SK-N-SH (cell line): ENCODE measurements around the gene DGAT2. TPM values are rescaled to one million over a fixed set of nuclear protein-coding genes. Genes with fewer than 3 reads are reported as not detected.

Experiments
- CTCF ChIA-PET: fragments of 300-600, 350-600 bp; formaldehyde crosslinking; extraction: SDS; loops from one replicate; lab custom pipeline; 2021; lab: Yijun Ruan, JAX
- POLR2A ChIA-PET: fragments of 350-600 bp; sonication (Branson Sonifier 250); formaldehyde crosslinking; extraction: SDS; loops from one replicate; lab custom pipeline; 2020; ENCODE audit warnings: antibody characterized with exemption, inconsistent platforms; lab: Yijun Ruan, JAX
- DNase-seq: peaks from one replicate; pipeline ENCODE4 v3.0.0; 2012
- H2AFZ ChIP-seq: fragments of 200-600 bp; sonication (generic); 2 replicates; pipeline ENCODE4 v1.8.1; 2016; ENCODE audit warnings: antibody characterized with exemption, mild to moderate bottlenecking, low read depth
- H3F3A ChIP-seq: fragments of 200-600 bp; sonication (generic); replicated peaks from 2 replicates; pipeline ENCODE3; 2016; ENCODE audit warnings: antibody characterized with exemption, mild to moderate bottlenecking; ENCODE audit not compliant: insufficient read depth
- H3K27ac ChIP-seq, 2 experiments: fragments of 200-500 bp in 1 of 2; fragments of 200-600 bp in 1 of 2; sonication (Bioruptor generic) in 1 of 2; sonication (generic), shearing (Covaris generic) in 1 of 2; 2 replicates each; pipeline versions ENCODE4 v1.5.1 to v1.6.1; 2014 to 2016; ENCODE audit warnings: low read depth in 2 of 2, inconsistent platforms in 1 of 2, low read length in 1 of 2, mild to moderate bottlenecking in 1 of 2, mixed read lengths in 1 of 2
- H3K27me3 ChIP-seq: fragments of 200-600 bp; sonication (generic), shearing (Covaris generic); 2 replicates; pipeline ENCODE4 v1.6.1; 2016; ENCODE audit warnings: mixed run types; ENCODE audit not compliant: insufficient read depth
- H3K36me3 ChIP-seq, 2 experiments: fragments of 200-500 bp in 1 of 2; fragments of 200-600 bp in 1 of 2; sonication (Bioruptor generic) in 1 of 2; sonication (generic) in 1 of 2; replicated peaks in 1 of 2; 2 replicates each; pipeline versions ENCODE3 to v1.5.1; 2014 to 2016; ENCODE audit warnings: low read length in 1 of 2, mild to moderate bottlenecking in 1 of 2; ENCODE audit not compliant: insufficient read depth in 2 of 2, control insufficient read depth in 1 of 2
- H3K4me1 ChIP-seq, 2 experiments: fragments of 200-500 bp in 1 of 2; fragments of 200-600 bp in 1 of 2; sonication (Bioruptor generic) in 1 of 2; sonication (generic), shearing (Covaris generic) in 1 of 2; 2 replicates each; pipeline versions ENCODE4 v1.5.1 to v1.6.1; 2014 to 2016; ENCODE audit warnings: low read depth in 1 of 2, low read length in 1 of 2, mixed run types in 1 of 2; ENCODE audit not compliant: insufficient read depth in 2 of 2, control insufficient read depth in 1 of 2
- H3K4me2 ChIP-seq: fragments of 200-600 bp; sonication (generic), shearing (Covaris generic); 2 replicates; pipeline ENCODE4 v1.6.1; 2017; ENCODE audit warnings: mixed run types
- H3K4me3 ChIP-seq, 2 experiments: fragments of 200-500 bp in 1 of 2; fragments of 200-600 bp in 1 of 2; sonication (Bioruptor generic) in 1 of 2; sonication (generic), shearing (Covaris generic) in 1 of 2; 2 replicates each; pipeline versions ENCODE4 v1.5.1 to v1.8.1; 2014 to 2016; ENCODE audit warnings: low read depth in 2 of 2, inconsistent platforms in 1 of 2, low read length in 1 of 2, mild to moderate bottlenecking in 1 of 2, mixed read lengths in 1 of 2, moderate library complexity in 1 of 2
- H3K79me2 ChIP-seq: fragments of 200-600 bp; sonication (generic); 2 replicates; pipeline ENCODE4 v1.8.1; 2017; ENCODE audit warnings: mild to moderate bottlenecking; ENCODE audit not compliant: insufficient read depth
- H3K9ac ChIP-seq: fragments of 200-600 bp; sonication (generic); 2 replicates; pipeline ENCODE4 v1.6.1; 2017; ENCODE audit warnings: mixed run types
- H3K9me2 ChIP-seq: fragments of 200-600 bp; sonication (generic); 2 replicates; pipeline ENCODE4 v1.6.1; 2017; ENCODE audit warnings: mixed run types
- H3K9me3 ChIP-seq: fragments of 200-600 bp; sonication (generic); 2 replicates; pipeline ENCODE4 v1.6.1; 2017; ENCODE audit warnings: mixed run types, mild to moderate bottlenecking, moderate library complexity
- H4K20me1 ChIP-seq: fragments of 200-600 bp; sonication (generic); 2 replicates; pipeline ENCODE4 v1.6.1; 2017; ENCODE audit warnings: mild to moderate bottlenecking, mixed run types; ENCODE audit not compliant: insufficient read depth
- EP300 ChIP-seq, 2 experiments: IDR thresholded peaks; 2 replicates each; pipeline versions ENCODE4 v1.4.0 to v1.6.1; 2012; ENCODE audit warnings: borderline replicate concordance in 1 of 2, low read depth in 1 of 2, low read length in 1 of 2
- EZH2phosphoT487 ChIP-seq: fragments of 200-600 bp; sonication (generic); IDR thresholded peaks from 2 replicates; pipeline ENCODE4 v1.6.1; 2017; ENCODE audit warnings: low read depth, mixed run types, mild to moderate bottlenecking, antibody characterized with exemption, moderate library complexity, borderline replicate concordance
- FOXJ3 ChIP-seq: sonication (generic); formaldehyde crosslinking; IDR thresholded peaks from 2 replicates; pipeline ENCODE4 v1.5.1; 2020; ENCODE audit warnings: mild to moderate bottlenecking, missing genetic modification reagents
- JUND ChIP-seq: IDR thresholded peaks from 2 replicates; pipeline ENCODE4 v1.4.0; 2012
- MXI1 ChIP-seq: IDR thresholded peaks from 2 replicates; pipeline ENCODE4 v1.6.1; 2012; ENCODE audit warnings: mild to moderate bottlenecking, low read depth, low read length, improper control_type of control experiment
- NRF1 ChIP-seq: IDR thresholded peaks from 2 replicates; pipeline ENCODE4 v1.6.1; 2012; ENCODE audit warnings: low read depth, mild to moderate bottlenecking, low read length
- RAD21 ChIP-seq: IDR thresholded peaks from 2 replicates; pipeline ENCODE4 v1.6.1; 2012; ENCODE audit warnings: mild to moderate bottlenecking, low read length
- RFX5 ChIP-seq: IDR thresholded peaks from 2 replicates; pipeline ENCODE4 v1.6.1; 2012; ENCODE audit warnings: mild to moderate bottlenecking, improper control_type of control experiment, low read length
- SIN3A ChIP-seq: IDR thresholded peaks from 2 replicates; pipeline ENCODE4 v1.6.1; 2012; ENCODE audit warnings: low read depth, mild to moderate bottlenecking, low read length, moderate library complexity, borderline replicate concordance
- SMC3 ChIP-seq: IDR thresholded peaks from 2 replicates; pipeline ENCODE4 v1.6.1; 2012; ENCODE audit warnings: low read depth, low read length, improper control_type of control experiment
- TCF12 ChIP-seq: IDR thresholded peaks from 2 replicates; pipeline ENCODE4 v1.4.0; 2012
- WGBS: methylation state at CpG from one replicate; pipeline ENCODE4 v1.1.6; 2017; ENCODE audit warnings: low lambda C conversion rate; 5-methylcytosine and 5-hydroxymethylcytosine counted together
- polyA plus RNA-seq, 3 experiments: library from polyadenylated mRNA; depleted of rRNA; stranded (reverse); fragments of >200 nt; gene quantifications; 2 replicates each; pipeline ENCODE4 v1.2.3, GENCODE V29; 2012
- TF ChIP-seq, protein P1 (sequence below): IDR thresholded peaks from 2 replicates; pipeline ENCODE4 v1.4.0; 2012; ENCODE audit warnings: low read depth
- TF ChIP-seq, protein P2 (sequence below): IDR thresholded peaks from 2 replicates; pipeline ENCODE4 v1.6.1; 2012; ENCODE audit warnings: mild to moderate bottlenecking, low read depth, low read length, moderate library complexity
- TF ChIP-seq, protein P3 (sequence below): fragments of 150-350 bp; IDR thresholded peaks from 2 replicates; pipeline ENCODE4 v1.6.1; 2016; ENCODE audit warnings: mild to moderate bottlenecking, low read depth, low read length
- TF ChIP-seq, protein P4 (sequence below): IDR thresholded peaks from 2 replicates; pipeline ENCODE4 v1.4.0; 2012; ENCODE audit warnings: low read depth, borderline replicate concordance

DGAT2 gene
- polyA plus RNA-seq, 1 of the 3 experiments (the other 2 are of a cell fraction), result 1.4 TPM

DNA sequence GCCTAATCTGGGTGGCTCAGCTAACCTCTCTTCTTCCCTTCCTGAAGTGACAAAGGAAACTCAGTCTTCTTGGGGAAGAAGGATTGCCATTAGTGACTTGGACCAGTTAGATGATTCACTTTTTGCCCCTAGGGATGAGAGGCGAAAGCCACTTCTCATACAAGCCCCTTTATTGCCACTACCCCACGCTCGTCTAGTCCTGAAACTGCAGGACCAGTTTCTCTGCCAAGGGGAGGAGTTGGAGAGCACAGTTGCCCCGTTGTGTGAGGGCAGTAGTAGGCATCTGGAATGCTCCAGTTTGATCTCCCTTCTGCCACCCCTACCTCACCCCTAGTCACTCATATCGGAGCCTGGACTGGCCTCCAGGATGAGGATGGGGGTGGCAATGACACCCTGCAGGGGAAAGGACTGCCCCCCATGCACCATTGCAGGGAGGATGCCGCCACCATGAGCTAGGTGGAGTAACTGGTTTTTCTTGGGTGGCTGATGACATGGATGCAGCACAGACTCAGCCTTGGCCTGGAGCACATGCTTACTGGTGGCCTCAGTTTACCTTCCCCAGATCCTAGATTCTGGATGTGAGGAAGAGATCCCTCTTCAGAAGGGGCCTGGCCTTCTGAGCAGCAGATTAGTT, 32.3 kb downstream of the DGAT2 start:
- Histone ChIP-seq H3K9me3 (no peaks in the 10 kb centered on the region), H3K79me2 (no peaks in the 10 kb centered on the region), H3F3A (no peaks in the 10 kb centered on the region), H3K4me3 (no peak overlapping the region), H3K9me2 (no peaks in the 10 kb centered on the region), H3K4me1 (no peaks in the 10 kb centered on the region; a peak in 1 of 4 replicates), H3K9ac (no peak overlapping the region), H3K4me2 (no peak overlapping the region), H4K20me1 (no peaks in the 10 kb centered on the region), H3K27me3 (no peaks in the 10 kb centered on the region), H2AFZ (no peak overlapping the region), H3K27ac (no peak overlapping the region), H3K36me3 (no peaks in the 10 kb centered on the region)
- POLR2A ChIA-PET, result no interaction called here
- no peak for DNase-seq
- no peak for TF ChIP-seq NRF1
- TF ChIP-seq RAD21, result no peak
- TF ChIP-seq, protein P1, sequence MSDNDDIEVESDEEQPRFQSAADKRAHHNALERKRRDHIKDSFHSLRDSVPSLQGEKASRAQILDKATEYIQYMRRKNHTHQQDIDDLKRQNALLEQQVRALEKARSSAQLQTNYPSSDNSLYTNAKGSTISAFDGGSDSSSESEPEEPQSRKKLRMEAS, result no peak
- TF ChIP-seq, protein P2, sequence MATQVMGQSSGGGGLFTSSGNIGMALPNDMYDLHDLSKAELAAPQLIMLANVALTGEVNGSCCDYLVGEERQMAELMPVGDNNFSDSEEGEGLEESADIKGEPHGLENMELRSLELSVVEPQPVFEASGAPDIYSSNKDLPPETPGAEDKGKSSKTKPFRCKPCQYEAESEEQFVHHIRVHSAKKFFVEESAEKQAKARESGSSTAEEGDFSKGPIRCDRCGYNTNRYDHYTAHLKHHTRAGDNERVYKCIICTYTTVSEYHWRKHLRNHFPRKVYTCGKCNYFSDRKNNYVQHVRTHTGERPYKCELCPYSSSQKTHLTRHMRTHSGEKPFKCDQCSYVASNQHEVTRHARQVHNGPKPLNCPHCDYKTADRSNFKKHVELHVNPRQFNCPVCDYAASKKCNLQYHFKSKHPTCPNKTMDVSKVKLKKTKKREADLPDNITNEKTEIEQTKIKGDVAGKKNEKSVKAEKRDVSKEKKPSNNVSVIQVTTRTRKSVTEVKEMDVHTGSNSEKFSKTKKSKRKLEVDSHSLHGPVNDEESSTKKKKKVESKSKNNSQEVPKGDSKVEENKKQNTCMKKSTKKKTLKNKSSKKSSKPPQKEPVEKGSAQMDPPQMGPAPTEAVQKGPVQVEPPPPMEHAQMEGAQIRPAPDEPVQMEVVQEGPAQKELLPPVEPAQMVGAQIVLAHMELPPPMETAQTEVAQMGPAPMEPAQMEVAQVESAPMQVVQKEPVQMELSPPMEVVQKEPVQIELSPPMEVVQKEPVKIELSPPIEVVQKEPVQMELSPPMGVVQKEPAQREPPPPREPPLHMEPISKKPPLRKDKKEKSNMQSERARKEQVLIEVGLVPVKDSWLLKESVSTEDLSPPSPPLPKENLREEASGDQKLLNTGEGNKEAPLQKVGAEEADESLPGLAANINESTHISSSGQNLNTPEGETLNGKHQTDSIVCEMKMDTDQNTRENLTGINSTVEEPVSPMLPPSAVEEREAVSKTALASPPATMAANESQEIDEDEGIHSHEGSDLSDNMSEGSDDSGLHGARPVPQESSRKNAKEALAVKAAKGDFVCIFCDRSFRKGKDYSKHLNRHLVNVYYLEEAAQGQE, result no peak
- TF ChIP-seq, protein P3, sequence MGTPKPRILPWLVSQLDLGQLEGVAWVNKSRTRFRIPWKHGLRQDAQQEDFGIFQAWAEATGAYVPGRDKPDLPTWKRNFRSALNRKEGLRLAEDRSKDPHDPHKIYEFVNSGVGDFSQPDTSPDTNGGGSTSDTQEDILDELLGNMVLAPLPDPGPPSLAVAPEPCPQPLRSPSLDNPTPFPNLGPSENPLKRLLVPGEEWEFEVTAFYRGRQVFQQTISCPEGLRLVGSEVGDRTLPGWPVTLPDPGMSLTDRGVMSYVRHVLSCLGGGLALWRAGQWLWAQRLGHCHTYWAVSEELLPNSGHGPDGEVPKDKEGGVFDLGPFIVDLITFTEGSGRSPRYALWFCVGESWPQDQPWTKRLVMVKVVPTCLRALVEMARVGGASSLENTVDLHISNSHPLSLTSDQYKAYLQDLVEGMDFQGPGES, result no peak
- TF ChIP-seq EZH2phosphoT487, result no peak
- TF ChIP-seq, protein P4, sequence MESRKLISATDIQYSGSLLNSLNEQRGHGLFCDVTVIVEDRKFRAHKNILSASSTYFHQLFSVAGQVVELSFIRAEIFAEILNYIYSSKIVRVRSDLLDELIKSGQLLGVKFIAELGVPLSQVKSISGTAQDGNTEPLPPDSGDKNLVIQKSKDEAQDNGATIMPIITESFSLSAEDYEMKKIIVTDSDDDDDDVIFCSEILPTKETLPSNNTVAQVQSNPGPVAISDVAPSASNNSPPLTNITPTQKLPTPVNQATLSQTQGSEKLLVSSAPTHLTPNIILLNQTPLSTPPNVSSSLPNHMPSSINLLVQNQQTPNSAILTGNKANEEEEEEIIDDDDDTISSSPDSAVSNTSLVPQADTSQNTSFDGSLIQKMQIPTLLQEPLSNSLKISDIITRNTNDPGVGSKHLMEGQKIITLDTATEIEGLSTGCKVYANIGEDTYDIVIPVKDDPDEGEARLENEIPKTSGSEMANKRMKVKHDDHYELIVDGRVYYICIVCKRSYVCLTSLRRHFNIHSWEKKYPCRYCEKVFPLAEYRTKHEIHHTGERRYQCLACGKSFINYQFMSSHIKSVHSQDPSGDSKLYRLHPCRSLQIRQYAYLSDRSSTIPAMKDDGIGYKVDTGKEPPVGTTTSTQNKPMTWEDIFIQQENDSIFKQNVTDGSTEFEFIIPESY, result no peak
- TF ChIP-seq MXI1, result no peak
- no peak for TF ChIP-seq SIN3A
- TF ChIP-seq SMC3, result no peak
- no peak for TF ChIP-seq EP300 (IDR thresholded peaks at IDR 0.05; ENCODE audit: borderline replicate concordance in 1 of 2, low read depth in 1 of 2, low read length in 1 of 2)
- TF ChIP-seq FOXJ3 (CRISPR knock-in tag), result no peak
- no peak for TF ChIP-seq TCF12
- TF ChIP-seq RFX5, result no peak
- no peak for TF ChIP-seq JUND
- CTCF ChIA-PET, result interaction anchor here (1.3 to 5.0 kb wide), 4 partner anchors 14 to 94 kb away, joined by 3 to 115 read pairs (median 6); no protein-coding TSS in a partner anchor
- WGBS, result 82% methylated on average over 6 of the region's 6 CpGs
